SU-DHL-6 (cell line): ENCODE results near the gene SUPT6H.

Experiments
- H2AFZ ChIP-seq: fragments of 200-600 bp; sonication (generic); 2 replicates; pipeline ENCODE4 v1.6.1; 2014; ENCODE audit warnings: low read depth, mild to moderate bottlenecking, moderate library complexity, mixed read lengths, antibody characterized with exemption, low read length; ENCODE audit not compliant: severe bottlenecking
- H3F3A ChIP-seq: fragments of 200-600 bp; shearing (Covaris generic); 2 replicates; pipeline ENCODE4 v1.6.0; 2016; ENCODE audit warnings: antibody characterized with exemption, mild to moderate bottlenecking; ENCODE audit not compliant: insufficient read depth
- H3K27ac ChIP-seq: fragments of 200-600 bp; sonication (generic); 2 replicates; pipeline ENCODE4 v1.5.1; 2016; ENCODE audit warnings: low read depth, mild to moderate bottlenecking, low read length, moderate library complexity, mixed read lengths
- H3K27me3 ChIP-seq: fragments of 200-600 bp; sonication (generic), shearing (Covaris generic); 2 replicates; pipeline ENCODE4 v1.6.0; 2014; ENCODE audit warnings: mild to moderate bottlenecking, low read length
- H3K36me3 ChIP-seq: fragments of 200-600 bp; sonication (generic); 2 replicates; pipeline ENCODE4 v1.6.1; 2014; ENCODE audit warnings: mild to moderate bottlenecking, low read length, mixed read lengths
- H3K4me2 ChIP-seq: fragments of 300-600, 200-600 bp; shearing (Covaris generic), sonication (generic); 2 replicates; pipeline ENCODE4 v1.6.0; 2014; ENCODE audit warnings: low read length, low read depth, mild to moderate bottlenecking; ENCODE audit not compliant: poor library complexity, severe bottlenecking
- H3K4me3 ChIP-seq: fragments of 200-600 bp; sonication (generic); 2 replicates; pipeline ENCODE4 v1.5.1; 2014; ENCODE audit warnings: antibody characterized with exemption, low read length, mild to moderate bottlenecking, mixed read lengths; ENCODE audit not compliant: insufficient read depth, poor library complexity, severe bottlenecking
- H3K79me2 ChIP-seq: fragments of 200-600 bp; sonication (generic); 2 replicates; pipeline ENCODE4 v1.6.1; 2014; ENCODE audit warnings: mild to moderate bottlenecking, low read length, moderate library complexity; ENCODE audit not compliant: insufficient read depth
- H3K9ac ChIP-seq: fragments of 200-600 bp; sonication (generic); 2 replicates; pipeline ENCODE4 v1.7.0; 2014; ENCODE audit warnings: mild to moderate bottlenecking, low read length
- H3K9me2 ChIP-seq: fragments of 200-600 bp; sonication (generic); replicated peaks from 2 replicates; pipeline ENCODE4 v1.6.1; 2014; ENCODE audit warnings: low read length; ENCODE audit not compliant: insufficient read depth
- H3K9me3 ChIP-seq: fragments of 200-600 bp; sonication (generic); 2 replicates; pipeline ENCODE4 v1.6.1; 2014; ENCODE audit warnings: low read length, mixed read lengths; ENCODE audit not compliant: insufficient read depth
- H4K20me1 ChIP-seq: fragments of 200-600 bp; sonication (generic); 2 replicates; pipeline ENCODE4 v1.6.1; 2014; ENCODE audit warnings: low read depth, mild to moderate bottlenecking, antibody characterized with exemption, low read length, moderate library complexity, mixed read lengths
- EZH2phosphoT487 ChIP-seq: fragments of 200-600 bp; sonication (generic), shearing (Covaris generic); conservative IDR thresholded peaks from 2 replicates; pipeline ENCODE4 v1.6.1; 2018; ENCODE audit warnings: mild to moderate bottlenecking, antibody characterized with exemption, low read length, moderate library complexity, mixed read lengths
- TF ChIP-seq, protein P1 (sequence below): fragments of 200-600 bp; sonication (generic); IDR thresholded peaks from one replicate; pipeline ENCODE4 v1.5.1; 2017; ENCODE audit warnings: antibody characterized with exemption, mild to moderate bottlenecking, low read length, moderate library complexity; ENCODE audit not compliant: insufficient read depth, poor library complexity, severe bottlenecking

SUPT6H gene

DNA sequence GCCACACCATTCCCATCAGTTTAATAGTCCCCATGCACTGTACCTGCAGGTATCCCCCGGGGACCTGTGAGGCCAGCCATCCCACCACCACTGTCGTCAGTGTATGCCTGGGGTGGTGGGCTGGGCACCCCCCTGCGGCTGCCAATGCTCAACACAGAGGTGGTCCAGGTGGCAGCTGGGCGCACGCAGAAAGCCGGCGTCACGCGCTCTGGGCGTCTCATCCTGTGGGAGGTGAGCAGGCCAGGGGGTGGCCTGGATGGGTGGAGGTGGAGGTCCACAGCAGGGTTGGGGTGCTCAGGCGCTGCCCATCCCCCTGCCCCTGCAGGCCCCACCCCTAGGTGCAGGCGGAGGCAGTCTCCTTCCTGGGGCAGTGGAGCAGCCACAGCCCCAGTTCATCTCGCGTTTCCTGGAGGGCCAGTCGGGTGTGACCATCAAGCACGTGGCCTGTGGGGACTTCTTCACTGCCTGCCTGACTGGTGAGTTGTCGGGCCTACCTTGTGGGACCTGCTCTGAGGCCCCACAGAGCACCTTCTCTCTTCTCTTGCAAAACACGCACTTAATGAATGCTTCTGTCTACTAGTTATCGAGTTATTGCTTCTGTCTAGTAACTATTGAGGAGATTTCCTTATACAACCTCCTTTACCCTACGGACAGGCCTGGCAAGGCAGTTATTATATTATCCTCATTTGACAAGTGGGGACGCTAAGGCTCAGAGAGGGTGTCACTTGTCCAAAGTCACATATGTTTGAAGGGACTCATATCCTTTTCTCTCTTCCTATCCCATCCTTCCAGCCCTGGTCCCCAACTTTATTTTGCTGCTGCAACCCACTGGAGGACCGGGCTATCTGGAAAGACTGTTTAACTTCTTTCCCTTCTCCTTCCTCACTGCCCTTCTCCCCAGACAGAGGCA, 76.0 kb downstream of the SUPT6H start:
- Histone ChIP-seq H3K9ac (peak overlapping the region; percentile 69), H3K79me2 (no peaks in the 10 kb centered on the region), H2AFZ (no peak overlapping the region), H3F3A (peaks cover 61% of the 10 kb centered on the region), H3K27me3 (no peaks in the 10 kb centered on the region), H3K4me2 (peak overlapping the region; percentile 79), H4K20me1 (no peaks in the 10 kb centered on the region), H3K9me2 (no peaks in the 10 kb centered on the region), H3K4me3 (peak overlapping the region; percentile 33), H3K36me3 (peaks cover 10% of the 10 kb centered on the region; the same call in 1 of the 2 replicates), H3K9me3 (peaks cover 6% of the 10 kb centered on the region; the same call in 1 of the 2 replicates), H3K27ac (peak overlapping the region; percentile 99)
- TF ChIP-seq, protein P1, sequence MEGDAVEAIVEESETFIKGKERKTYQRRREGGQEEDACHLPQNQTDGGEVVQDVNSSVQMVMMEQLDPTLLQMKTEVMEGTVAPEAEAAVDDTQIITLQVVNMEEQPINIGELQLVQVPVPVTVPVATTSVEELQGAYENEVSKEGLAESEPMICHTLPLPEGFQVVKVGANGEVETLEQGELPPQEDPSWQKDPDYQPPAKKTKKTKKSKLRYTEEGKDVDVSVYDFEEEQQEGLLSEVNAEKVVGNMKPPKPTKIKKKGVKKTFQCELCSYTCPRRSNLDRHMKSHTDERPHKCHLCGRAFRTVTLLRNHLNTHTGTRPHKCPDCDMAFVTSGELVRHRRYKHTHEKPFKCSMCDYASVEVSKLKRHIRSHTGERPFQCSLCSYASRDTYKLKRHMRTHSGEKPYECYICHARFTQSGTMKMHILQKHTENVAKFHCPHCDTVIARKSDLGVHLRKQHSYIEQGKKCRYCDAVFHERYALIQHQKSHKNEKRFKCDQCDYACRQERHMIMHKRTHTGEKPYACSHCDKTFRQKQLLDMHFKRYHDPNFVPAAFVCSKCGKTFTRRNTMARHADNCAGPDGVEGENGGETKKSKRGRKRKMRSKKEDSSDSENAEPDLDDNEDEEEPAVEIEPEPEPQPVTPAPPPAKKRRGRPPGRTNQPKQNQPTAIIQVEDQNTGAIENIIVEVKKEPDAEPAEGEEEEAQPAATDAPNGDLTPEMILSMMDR = no peak
- TF ChIP-seq EZH2phosphoT487 = no peak

DNA sequence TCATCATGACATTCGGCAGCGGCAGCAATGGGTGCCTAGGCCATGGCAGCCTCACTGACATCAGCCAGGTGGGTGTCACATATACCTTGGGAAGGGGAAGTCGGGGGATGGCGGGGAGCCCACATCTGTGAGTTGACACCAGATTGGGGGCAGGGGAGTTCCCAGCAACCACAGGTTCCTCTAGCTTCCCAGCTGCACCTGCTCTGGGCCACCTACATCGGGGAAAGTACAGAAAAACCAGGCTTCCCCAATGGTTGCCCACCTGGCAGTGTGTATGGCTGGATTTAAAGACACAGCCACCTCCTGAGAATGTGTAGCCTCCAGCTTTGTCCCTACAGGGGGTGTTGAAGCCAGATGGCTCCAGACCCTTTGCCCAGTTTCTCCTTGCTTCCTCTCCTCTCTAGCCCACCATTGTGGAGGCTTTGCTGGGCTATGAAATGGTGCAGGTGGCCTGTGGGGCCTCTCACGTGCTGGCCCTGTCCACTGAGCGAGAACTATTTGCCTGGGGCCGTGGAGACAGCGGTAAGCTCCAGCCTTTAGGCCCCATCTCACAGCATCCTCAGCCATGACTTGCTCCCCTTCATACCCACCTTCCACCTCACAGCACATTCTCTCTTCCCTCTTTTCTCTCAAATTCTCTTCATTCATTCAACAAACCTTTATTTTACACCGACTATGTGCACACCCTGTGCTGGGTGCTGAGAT, 76.8 kb downstream of the SUPT6H start:
- Histone ChIP-seq H3F3A (peaks cover 59% of the 10 kb centered on the region), H3K4me2 (peak overlapping the region; percentile 79), H3K27ac (peak overlapping the region; percentile 99), H3K9me3 (peaks cover 6% of the 10 kb centered on the region; the same call in 1 of the 2 replicates), H3K9ac (peak overlapping the region; percentile 69), H3K79me2 (no peaks in the 10 kb centered on the region), H3K36me3 (peaks cover 10% of the 10 kb centered on the region; the same call in 1 of the 2 replicates), H3K9me2 (no peaks in the 10 kb centered on the region), H2AFZ (no peak overlapping the region), H4K20me1 (no peaks in the 10 kb centered on the region), H3K27me3 (no peaks in the 10 kb centered on the region), H3K4me3 (peak overlapping the region; percentile 33)
- no peak for TF ChIP-seq EZH2phosphoT487
- TF ChIP-seq, protein P1 = no peak

DNA sequence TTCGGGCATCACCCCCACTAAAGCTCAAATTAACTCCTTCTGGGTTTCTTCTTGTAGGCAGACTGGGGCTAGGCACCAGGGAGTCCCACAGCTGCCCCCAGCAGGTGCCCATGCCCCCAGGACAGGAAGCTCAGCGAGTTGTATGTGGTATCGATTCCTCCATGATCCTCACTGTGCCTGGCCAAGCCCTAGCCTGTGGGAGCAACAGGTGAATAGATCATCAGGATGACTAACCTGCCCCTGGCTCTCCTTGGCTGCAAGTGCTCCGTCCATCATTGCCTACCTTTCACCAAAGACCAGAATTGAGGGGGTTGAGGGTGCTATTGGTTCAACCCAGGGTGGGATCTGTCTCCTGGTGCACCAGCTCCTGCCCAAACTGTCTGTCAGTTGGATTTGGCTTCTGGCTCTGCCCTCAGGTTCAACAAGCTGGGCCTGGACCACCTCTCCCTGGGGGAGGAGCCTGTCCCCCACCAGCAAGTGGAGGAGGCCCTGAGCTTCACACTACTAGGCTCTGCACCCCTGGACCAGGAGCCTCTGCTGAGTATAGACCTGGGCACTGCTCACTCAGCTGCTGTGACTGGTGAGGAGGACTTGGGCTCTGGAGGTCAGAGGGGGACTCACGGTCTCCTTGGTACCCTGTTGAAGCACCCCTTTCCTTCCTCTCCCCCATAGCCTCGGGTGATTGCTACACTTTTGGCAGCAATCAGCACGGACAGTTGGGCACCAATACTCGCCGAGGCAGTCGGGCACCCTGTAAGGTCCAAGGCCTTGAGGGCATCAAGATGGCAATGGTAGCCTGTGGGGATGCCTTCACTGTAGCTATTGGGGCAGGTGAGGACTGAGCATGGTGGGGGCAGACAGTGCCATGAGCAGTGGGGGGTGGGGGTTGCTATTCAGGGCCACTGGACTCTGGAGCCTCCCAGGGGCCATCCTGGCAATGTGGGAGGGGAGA, 78.7 kb downstream of the SUPT6H start:
- H3K27me3 ChIP-seq = no peaks in the 10 kb centered on the region
- H3K9me3 ChIP-seq = peaks cover 6% of the 10 kb centered on the region; the same call in 1 of the 2 replicates
- H3K36me3 ChIP-seq = peaks cover 10% of the 10 kb centered on the region
- peaks cover 69% of the 10 kb centered on the region for H3F3A ChIP-seq
- H3K9ac ChIP-seq = peak overlapping the region; percentile 99
- H3K4me2 ChIP-seq = peak overlapping the region; percentile 94
- H3K9me2 ChIP-seq = no peaks in the 10 kb centered on the region
- peak overlapping the region; percentile 99 for H3K27ac ChIP-seq
- no peaks in the 10 kb centered on the region; the same call in 1 of the 2 replicates for H4K20me1 ChIP-seq
- no peak overlapping the region for H3K4me3 ChIP-seq
- H2AFZ ChIP-seq = no peak overlapping the region
- peaks cover 18% of the 10 kb centered on the region for H3K79me2 ChIP-seq
- TF ChIP-seq, protein P1 = no peak
- TF ChIP-seq EZH2phosphoT487 = no peak
